H9 (cell line): ENCODE measurements around the gene MELK. TPM values are rescaled to one million over a fixed set of nuclear protein-coding genes. Genes with fewer than 3 reads are reported as not detected.

Source experiments
- DNase-seq: peaks from one replicate; pipeline ENCODE4 v3.0.0-alpha.2; 2017
- H2AFZ ChIP-seq: one replicate; pipeline ENCODE4 v1.6.1; 2013; ENCODE audit warnings: mild to moderate bottlenecking, low read length, control low read depth, moderate library complexity
- H2AK5ac ChIP-seq: 2 replicates; pipeline ENCODE4 v1.6.1; 2013; ENCODE audit warnings: low read length, control low read depth, mixed read lengths; ENCODE audit not compliant: insufficient read length
- H2BK120ac ChIP-seq: one replicate; pipeline ENCODE4 v1.6.1; 2013; ENCODE audit warnings: low read depth, mild to moderate bottlenecking, low read length, control low read depth, inconsistent platforms; ENCODE audit not compliant: poor library complexity, severe bottlenecking
- H2BK12ac ChIP-seq: 2 replicates; pipeline ENCODE4 v1.6.1; 2013; ENCODE audit warnings: low read length, control low read depth, mixed read lengths, low read depth; ENCODE audit not compliant: insufficient read length
- H2BK15ac ChIP-seq: 2 replicates; pipeline ENCODE4 v1.6.1; 2013; ENCODE audit warnings: low read depth, low read length, control low read depth
- H2BK20ac ChIP-seq: one replicate; pipeline ENCODE4 v1.6.1; 2013; ENCODE audit warnings: low read depth, mild to moderate bottlenecking, low read length, control low read depth, inconsistent platforms; ENCODE audit not compliant: poor library complexity, severe bottlenecking
- H2BK5ac ChIP-seq: 2 replicates; pipeline ENCODE4 v1.6.1; 2013; ENCODE audit warnings: low read length, control low read depth, mixed read lengths; ENCODE audit not compliant: insufficient read length
- H3K14ac ChIP-seq: 2 replicates; pipeline ENCODE4 v1.6.1; 2013; ENCODE audit warnings: low read length, control low read depth; ENCODE audit not compliant: insufficient read depth
- H3K18ac ChIP-seq: 2 replicates; pipeline ENCODE4 v1.6.1; 2013; ENCODE audit warnings: low read depth, mild to moderate bottlenecking, mixed read lengths, low read length, control low read depth; ENCODE audit not compliant: insufficient read length
- H3K23ac ChIP-seq: 2 replicates; pipeline ENCODE4 v1.6.1; 2013; ENCODE audit warnings: low read length, control low read depth, mixed read lengths, low read depth; ENCODE audit not compliant: insufficient read length
- H3K23me2 ChIP-seq: 2 replicates; pipeline ENCODE4 v1.6.1; 2013; ENCODE audit warnings: low read depth, mild to moderate bottlenecking, mixed read lengths, low read length, control low read depth; ENCODE audit not compliant: insufficient read length, poor library complexity, severe bottlenecking
- H3K27ac ChIP-seq: 2 replicates; pipeline ENCODE4 v1.5.1; 2013; ENCODE audit warnings: low read length, control low read depth, mixed read lengths, low read depth; ENCODE audit not compliant: insufficient read length
- H3K27me3 ChIP-seq: 2 replicates; pipeline ENCODE4 v1.6.1; 2013; ENCODE audit warnings: low read length, control low read depth, inconsistent platforms; ENCODE audit not compliant: insufficient read depth
- H3K4ac ChIP-seq: 2 replicates; pipeline ENCODE4 v1.6.1; 2013; ENCODE audit warnings: low read depth, mild to moderate bottlenecking, control low read depth, inconsistent platforms, low read length, moderate library complexity
- H3K4me1 ChIP-seq: 2 replicates; pipeline ENCODE4 v1.6.1; 2013; ENCODE audit warnings: low read length, control low read depth, inconsistent platforms; ENCODE audit not compliant: insufficient read depth
- H3K4me2 ChIP-seq: 2 replicates; pipeline ENCODE4 v1.6.1; 2013; ENCODE audit warnings: low read length, control low read depth, mixed read lengths; ENCODE audit not compliant: insufficient read length, insufficient read depth
- H3K56ac ChIP-seq: 2 replicates; pipeline ENCODE4 v1.6.1; 2013; ENCODE audit warnings: low read depth, mild to moderate bottlenecking, mixed read lengths, low read length, control low read depth; ENCODE audit not compliant: insufficient read length
- H3K79me1 ChIP-seq: 2 replicates; pipeline ENCODE4 v1.6.1; 2013; ENCODE audit warnings: low read depth, mild to moderate bottlenecking, moderate library complexity, low read length, control low read depth, inconsistent platforms; ENCODE audit not compliant: insufficient read depth, poor library complexity, severe bottlenecking
- H3K79me2 ChIP-seq: 2 replicates; pipeline ENCODE4 v1.6.1; 2013; ENCODE audit warnings: low read length, control low read depth, inconsistent platforms; ENCODE audit not compliant: insufficient read depth
- H3K9ac ChIP-seq: 2 replicates; pipeline ENCODE4 v1.6.1; 2013; ENCODE audit warnings: low read length, control low read depth, mixed read lengths; ENCODE audit not compliant: insufficient read length; ENCODE audit errors: extremely low read depth
- H3K9me3 ChIP-seq: one replicate; pipeline ENCODE4 v1.6.1; 2013; ENCODE audit warnings: low read depth, low read length, inconsistent platforms; ENCODE audit not compliant: control insufficient read depth
- H3T11ph ChIP-seq: one replicate; pipeline ENCODE4 v1.6.1; 2013; ENCODE audit warnings: mild to moderate bottlenecking, low read length, control low read depth, inconsistent platforms
- H4K20me1 ChIP-seq: one replicate; pipeline ENCODE4 v1.6.1; 2013; ENCODE audit not compliant: control insufficient read depth, insufficient read length, insufficient read depth
- H4K5ac ChIP-seq: 2 replicates; pipeline ENCODE4 v1.6.1; 2013; ENCODE audit warnings: low read depth, mild to moderate bottlenecking, mixed read lengths, low read length, control low read depth; ENCODE audit not compliant: insufficient read length
- H4K8ac ChIP-seq: replicated peaks from 2 replicates; pipeline ENCODE4 v1.6.1; 2013; ENCODE audit warnings: low read length, control low read depth, mixed read lengths, low read depth; ENCODE audit not compliant: insufficient read length
- H4K91ac ChIP-seq: 2 replicates; pipeline ENCODE4 v1.6.1; 2013; ENCODE audit warnings: low read depth, mild to moderate bottlenecking, moderate library complexity, mixed read lengths, low read length, control low read depth; ENCODE audit not compliant: insufficient read length
- H3K27ac Mint-ChIP-seq, 3 experiments: 2 replicates in 2 of 3; 3 replicates in 1 of 3; pipeline ENCODE4 v1.8.0; 2020 to 2021; ENCODE audit warnings: mixed read lengths in 3 of 3, mild to moderate bottlenecking in 1 of 3, moderate library complexity in 1 of 3
- H3K27me3 Mint-ChIP-seq: 2 replicates; pipeline ENCODE4 v1.8.0; 2021; ENCODE audit warnings: low read depth, mild to moderate bottlenecking, moderate library complexity, mixed read lengths
- H3K36me3 Mint-ChIP-seq, 3 experiments: 2 replicates in 2 of 3; 3 replicates in 1 of 3; pipeline ENCODE4 v1.8.0; 2020 to 2021; ENCODE audit warnings: low read depth in 3 of 3, mixed read lengths in 3 of 3; ENCODE audit not compliant: insufficient read depth in 1 of 3
- H3K4me1 Mint-ChIP-seq, 2 experiments: 2 replicates each; pipeline ENCODE4 v1.8.0; 2020; ENCODE audit warnings: mixed read lengths in 2 of 2
- H3K4me3 Mint-ChIP-seq, 2 experiments: 2 replicates in 1 of 2; 3 replicates in 1 of 2; pipeline ENCODE4 v1.8.0; 2020 to 2021; ENCODE audit warnings: mild to moderate bottlenecking in 2 of 2, mixed read lengths in 2 of 2, moderate library complexity in 1 of 2
- H3K9me3 Mint-ChIP-seq, 2 experiments: 2 replicates in 1 of 2; 3 replicates in 1 of 2; pipeline ENCODE4 v1.8.0; 2020; ENCODE audit warnings: mild to moderate bottlenecking in 2 of 2, mixed read lengths in 2 of 2, moderate library complexity in 1 of 2
- CTCF ChIP-seq: fragments of 200-600 bp; sonication (generic); conservative IDR thresholded peaks from 3 replicates; pipeline ENCODE4 v1.8.0; 2021; ENCODE audit warnings: antibody characterized with exemption, mild to moderate bottlenecking
- WGBS: extraction: QIAGEN DNeasy Blood & Tissue Kit; methylation state at CpG from one replicate; pipeline ENCODE4 v1.1.7; 2013; ENCODE audit warnings: missing lambda C conversion rate, low lambda C conversion rate, mixed read lengths; ENCODE audit not compliant: insufficient read length; ENCODE audit errors: extremely low coverage; 5-methylcytosine and 5-hydroxymethylcytosine counted together
- total RNA-seq: library from RNA; stranded (reverse); gene quantifications from 2 replicates; pipeline ENCODE4 v1.2.1, GENCODE V29; 2021

The MELK gene
- total RNA-seq, 1 experiment from 2014 or later = 43.6 TPM

GRCh38 chr9:36720043-36720442, 147.3 kb downstream of the MELK start:
- Histone ChIP-seq H3K4me1 (no peaks in the 10 kb centered on the region), H4K5ac (no peak overlapping the region), H3K27ac (no peak overlapping the region), H2BK20ac (no peak overlapping the region), H3T11ph (no peak overlapping the region), H3K9me3 (no peaks in the 10 kb centered on the region), H2BK15ac (no peak overlapping the region), H4K20me1 (no peaks in the 10 kb centered on the region), H3K14ac (no peak overlapping the region), H2AK5ac (no peak overlapping the region), H3K79me2 (no peaks in the 10 kb centered on the region), H3K23ac (no peak overlapping the region), H3K9ac (no peak overlapping the region), H3K23me2 (no peaks in the 10 kb centered on the region), H4K91ac (no peak overlapping the region), H2AFZ (no peak overlapping the region), H3K27me3 (no peaks in the 10 kb centered on the region), H3K4me2 (no peak overlapping the region), H2BK5ac (no peak overlapping the region), H3K4ac (no peak overlapping the region), H4K8ac (no peak overlapping the region), H2BK120ac (no peak overlapping the region), H3K18ac (no peak overlapping the region), H2BK12ac (no peak overlapping the region), H3K56ac (no peak overlapping the region), H3K79me1 (no peaks in the 10 kb centered on the region)
- Mint-ChIP-seq H3K9me3 (no peaks in the 10 kb centered on the region), H3K27me3 (peaks cover 2% of the 10 kb centered on the region), H3K36me3 (no peaks in the 10 kb centered on the region), H3K4me1 (peaks cover 0 to 3% of the 10 kb centered on the region in 2 experiments; a peak in 1 of 4 replicates), H3K4me3 (no peak overlapping the region), H3K27ac (no peak overlapping the region)
- WGBS = no CpG with 5 or more reads among the region's 9 CpGs
- no peak for DNase-seq
- no peak for TF ChIP-seq CTCF
